ENCODE results near the gene ADCK2.

ADCK2 gene

DNA sequence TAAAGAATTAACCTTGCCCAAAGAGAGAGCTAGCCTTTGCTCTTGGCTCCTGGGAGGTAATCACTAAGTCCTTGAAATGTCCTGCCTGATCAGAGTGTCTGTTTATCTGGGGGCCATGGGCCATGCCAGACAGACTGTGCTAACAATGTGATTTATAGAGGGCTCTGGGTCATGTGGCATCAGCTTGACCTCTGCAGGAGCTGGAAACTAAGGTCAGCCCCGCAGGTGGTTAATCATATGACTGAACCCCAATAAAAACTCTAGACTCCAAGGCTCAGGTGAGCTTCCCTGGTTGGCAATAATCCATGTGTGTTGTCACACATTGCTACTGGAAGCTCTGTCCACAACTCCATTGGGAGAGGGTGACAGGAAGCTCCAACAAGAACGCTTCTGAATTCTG is 71.3 kb downstream of the ADCK2 start:
- no peak for DNase-seq (ENCODE audit: low read depth, low spot score)
- Histone ChIP-seq H3K9me3 (ENCODE audit: low read depth, low read length) (no peaks in the 10 kb centered on the region), H3K9ac (ENCODE audit: insufficient read length) (no peak overlapping the region), H3K36me3 (ENCODE audit: insufficient read depth, low read length) (peaks cover 15% of the 10 kb centered on the region; the same call in 1 of the 2 replicates), H3K4me3 (no peak overlapping the region), H3K27ac (no peak overlapping the region)
- TF ChIP-seq POLR2AphosphoS5 (IDR thresholded peaks at IDR 0.05; ENCODE audit: borderline replicate concordance, low read depth, low read length), result no peak
- TF ChIP-seq FOXP2 (optimal IDR thresholded peaks at IDR 0.05; ENCODE audit: control extremely low read depth, extremely low read length, insufficient read depth), result no peak
- no peak for TF ChIP-seq EZH2 (IDR thresholded peaks at IDR 0.05)
